K562 (cell line): ENCODE measurements around the gene CPZ. TPM values are rescaled to one million over a fixed set of nuclear protein-coding genes. Genes with fewer than 3 reads are reported as not detected.

ENCODE experiments used
- ATAC-seq: fragments of 200-7000 bp; cut with Tn5 transposase; 3 replicates; pipeline ENCODE4 v1.9.1; 2020; ENCODE audit warnings: moderate library complexity
- BruUV-seq: library from RNA; stranded (reverse); fragments of 400-500 nt; replicated peaks from 2 replicates; lab custom pipeline; 2021; lab: Mats Ljungman, UMichigan
- CTCF ChIA-PET: fragments of 300-600 bp; formaldehyde crosslinking; extraction: SDS; loops from one replicate; lab custom pipeline; 2021; ENCODE audit warnings: low intra/inter-chr PET ratio; lab: Yijun Ruan, JAX
- POLR2A ChIA-PET: fragments of 300-600, 350-650 bp; sonication (Branson Sonifier 250); formaldehyde crosslinking; extraction: SDS; loops from one replicate; lab custom pipeline; 2021; ENCODE audit warnings: antibody characterized with exemption, inconsistent platforms; lab: Yijun Ruan, JAX
- DNase-seq, 4 experiments: peaks; one replicate each; pipeline versions ENCODE4 v3.0.0 to v3.0.0-alpha.2; 2011 to 2018; ENCODE audit warnings: low spot score in 3 of 4, mixed read lengths in 3 of 4; ENCODE audit errors: extremely low read depth in 1 of 4
- FAIRE-seq: peaks from 2 replicates; lab custom pipeline; 2011; peaks lifted over from hg19 to GRCh38; lab: Jason Lieb, UNC
- H2AFZ ChIP-seq: 2 replicates; pipeline ENCODE4 v1.6.0; 2011; ENCODE audit warnings: low read depth, low read length, control low read depth, inconsistent platforms
- H3K27ac ChIP-seq: fragments of 200-600 bp; 3 replicates; pipeline ENCODE4 v1.8.0; 2011; ENCODE audit warnings: low read depth, mild to moderate bottlenecking, control low read depth, inconsistent platforms, low read length, moderate library complexity, mixed read lengths; ENCODE audit errors: extremely low read depth
- H3K27me3 ChIP-seq, 2 experiments: fragments of 300-600 bp in 1 of 2; 2 replicates in 1 of 2; 3 replicates in 1 of 2; pipeline versions ENCODE4 v1.6.0 to v1.8.0; 2011; ENCODE audit warnings: inconsistent platforms in 2 of 2, low read length in 2 of 2, mild to moderate bottlenecking in 1 of 2, mixed read lengths in 1 of 2, moderate library complexity in 1 of 2; ENCODE audit not compliant: control insufficient read depth in 2 of 2, insufficient read depth in 2 of 2
- H3K36me3 ChIP-seq: fragments of 300-600 bp; 3 replicates; pipeline ENCODE4 v1.8.0; 2011; ENCODE audit warnings: mild to moderate bottlenecking, low read length, inconsistent platforms; ENCODE audit not compliant: control insufficient read depth, insufficient read depth
- H3K4me1 ChIP-seq, 2 experiments: fragments of 200-600 bp in 1 of 2; replicated peaks in 1 of 2; 2 replicates in 1 of 2; 3 replicates in 1 of 2; pipeline versions ENCODE4 v1.5.1 to v1.8.0; 2011; ENCODE audit warnings: inconsistent platforms in 2 of 2, low read length in 2 of 2, mild to moderate bottlenecking in 1 of 2, mixed read lengths in 1 of 2, moderate library complexity in 1 of 2; ENCODE audit not compliant: control insufficient read depth in 2 of 2, insufficient read depth in 2 of 2
- H3K4me2 ChIP-seq: 2 replicates; pipeline ENCODE4 v1.6.1; 2011; ENCODE audit warnings: low read length, control low read depth, inconsistent platforms, mixed read lengths; ENCODE audit not compliant: insufficient read depth
- H3K4me3 ChIP-seq: fragments of 200-600 bp; sonication (generic), shearing (Covaris generic); 2 replicates; pipeline ENCODE4 v1.5.1; 2016; ENCODE audit warnings: control low read depth, inconsistent platforms
- H3K79me2 ChIP-seq: fragments of 200-600 bp; 3 replicates; pipeline ENCODE4 v1.8.0; 2011; ENCODE audit warnings: low read length, inconsistent platforms; ENCODE audit not compliant: control insufficient read depth, insufficient read depth
- H3K9ac ChIP-seq, 2 experiments: 2 replicates each; pipeline versions ENCODE4 v1.6.0 to v1.6.1; 2011; ENCODE audit warnings: low read depth in 2 of 2, low read length in 2 of 2, control low read depth in 1 of 2, inconsistent platforms in 1 of 2, mild to moderate bottlenecking in 1 of 2, mixed read lengths in 1 of 2; ENCODE audit not compliant: insufficient read depth in 1 of 2
- H3K9me1 ChIP-seq: one replicate; pipeline ENCODE4 v1.6.0; 2011; ENCODE audit warnings: inconsistent platforms, mild to moderate bottlenecking, low read length, moderate library complexity; ENCODE audit not compliant: control insufficient read depth, insufficient read depth
- H3K9me3 ChIP-seq: replicated peaks from 2 replicates; pipeline ENCODE4 v1.5.1; 2011; ENCODE audit warnings: low read depth, low read length, inconsistent platforms; ENCODE audit not compliant: control insufficient read depth, insufficient read depth
- H4K20me1 ChIP-seq: replicated peaks from 2 replicates; pipeline ENCODE4 v1.6.1; 2011; ENCODE audit warnings: low read length, inconsistent platforms, mixed read lengths; ENCODE audit not compliant: control insufficient read depth, insufficient read depth
- ATF1 ChIP-seq, 2 experiments: fragments of 450-650 bp in 1 of 2; IDR thresholded peaks; 2 replicates each; pipeline ENCODE4 v1.6.1; 2016; ENCODE audit warnings: missing compliant biosample characterization in 1 of 2, missing genetic modification characterization in 1 of 2
- CAMTA2 ChIP-seq: fragments of 250-450 bp; sonication (Bioruptor Pico); conservative IDR thresholded peaks from 2 replicates; pipeline ENCODE4 v1.5.1; 2022
- ETS2 ChIP-seq: IDR thresholded peaks from 2 replicates; pipeline ENCODE4 v1.6.1; 2016; ENCODE audit warnings: borderline replicate concordance, missing genetic modification characterization, mild to moderate bottlenecking, moderate library complexity, missing compliant biosample characterization; ENCODE audit not compliant: poor library complexity, severe bottlenecking
- FOXM1 ChIP-seq, 2 experiments: fragments of 450-650 bp in 1 of 2; sonication (generic) in 1 of 2; formaldehyde crosslinking in 1 of 2; IDR thresholded peaks; 2 replicates each; pipeline versions ENCODE4 v1.6.1 to v1.9.0; 2017 to 2022; ENCODE audit warnings: low read depth in 2 of 2, mild to moderate bottlenecking in 2 of 2, missing genetic modification reagents in 1 of 2, moderate library complexity in 1 of 2
- KDM1A ChIP-seq, 2 experiments: fragments of 450-650 bp; IDR thresholded peaks; 2 replicates each; pipeline ENCODE4 v1.6.1; 2016; ENCODE audit warnings: mild to moderate bottlenecking in 2 of 2
- NFIC ChIP-seq: fragments of 450-650 bp; IDR thresholded peaks from 2 replicates; pipeline ENCODE4 v1.6.1; 2017; ENCODE audit warnings: mild to moderate bottlenecking, inconsistent platforms
- SMARCE1 ChIP-seq: fragments of 450-650 bp; IDR thresholded peaks from 2 replicates; pipeline ENCODE4 v1.7.1; 2016; ENCODE audit warnings: mild to moderate bottlenecking
- TEAD1 ChIP-seq, 2 experiments: fragments of 450-650 bp in 1 of 2; sonication (generic) in 1 of 2; formaldehyde crosslinking; IDR thresholded peaks; 2 replicates each; pipeline versions ENCODE4 v1.4.0 to v1.8.0; 2020 to 2022; ENCODE audit warnings: mild to moderate bottlenecking in 2 of 2, missing genetic modification reagents in 1 of 2
- U2AF1 ChIP-seq: fragments of 200-400 bp; formaldehyde crosslinking; optimal IDR thresholded peaks from 2 replicates; pipeline ENCODE3; 2017; ENCODE audit warnings: mild to moderate bottlenecking, low read depth, low read length, moderate library complexity
- ZNF174 ChIP-seq: fragments of 250-450 bp; sonication (Bioruptor Pico); IDR thresholded peaks from 2 replicates; pipeline ENCODE4 v1.4.0; 2020; ENCODE audit warnings: mild to moderate bottlenecking
- WGBS: fragments of 100-300 bp; shearing (Covaris generic); methylation state at CpG from one replicate; pipeline ENCODE4 v1.1.6; 2016; ENCODE audit warnings: low coverage, mixed read lengths; ENCODE audit not compliant: insufficient coverage; ENCODE audit errors: missing lambda C conversion rate; 5-methylcytosine and 5-hydroxymethylcytosine counted together
- in situ Hi-C: fragments of 300-500 bp; cut with MboI; formaldehyde crosslinking; loops from 4 replicates; pipeline ENCODE4 v1.15.0; 2018; ENCODE audit warnings: inconsistent platforms, mixed read lengths
- intact Hi-C: fragments of 100-400 bp; cut with micrococcal nuclease; formaldehyde crosslinking; loops from 2 replicates; pipeline ENCODE4 v1.14.2; 2022
- polyA plus RNA-seq, 8 experiments: library from polyadenylated mRNA; depleted of rRNA in 4 of 8; stranded (reverse) in 5 of 8; unstranded in 3 of 8; fragments of >200 nt; fragmentation: Nextera tagmentation in 2 of 8; fragmentation: Illumina TruSeq in 1 of 8; extraction: Ambion mirVana in 2 of 8; extraction: Trizol in 1 of 8; gene quantifications; 2 replicates each; pipeline versions ENCODE4 v1.2.1 to v1.2.3, GENCODE V29; 2011 to 2014; ENCODE audit warnings: inconsistent platforms in 1 of 8, missing spikeins in 1 of 8
- total RNA-seq, 7 experiments: library from RNA; depleted of rRNA in 6 of 7; stranded (reverse); fragments of >200 nt in 6 of 7; fragmentation: Illumina TruSeq in 2 of 7; extraction: Trizol in 2 of 7; gene quantifications; 2 replicates each; pipeline versions ENCODE4 v1.2.1 to v1.2.3, GENCODE V29; 2011 to 2021; ENCODE audit warnings: low replicate concordance in 1 of 7
- TF ChIP-seq, protein P1 (sequence below), 2 experiments: fragments of 450-650 bp in 1 of 2; sonication (generic) in 1 of 2; formaldehyde crosslinking in 1 of 2; IDR thresholded peaks in 1 of 2; conservative IDR thresholded peaks in 1 of 2; 2 replicates each; pipeline versions ENCODE4 v1.6.1 to v1.8.1; 2016 to 2023; ENCODE audit warnings: mild to moderate bottlenecking in 2 of 2, moderate library complexity in 2 of 2, inconsistent platforms in 1 of 2, missing genetic modification reagents in 1 of 2
- TF ChIP-seq, protein P2 (sequence below): fragments of 450-650 bp; IDR thresholded peaks from 2 replicates; pipeline ENCODE4 v1.6.1; 2014; ENCODE audit warnings: low read depth, mild to moderate bottlenecking, moderate library complexity, borderline replicate concordance

Gene CPZ
- total and polyA plus RNA-seq, 9 of the 15 experiments (the other 6 are each of a cell fraction or from before 2014, with no cell fraction given), result 0.06 to 2.2 (median 1.2) TPM; not detected in 1

DNA sequence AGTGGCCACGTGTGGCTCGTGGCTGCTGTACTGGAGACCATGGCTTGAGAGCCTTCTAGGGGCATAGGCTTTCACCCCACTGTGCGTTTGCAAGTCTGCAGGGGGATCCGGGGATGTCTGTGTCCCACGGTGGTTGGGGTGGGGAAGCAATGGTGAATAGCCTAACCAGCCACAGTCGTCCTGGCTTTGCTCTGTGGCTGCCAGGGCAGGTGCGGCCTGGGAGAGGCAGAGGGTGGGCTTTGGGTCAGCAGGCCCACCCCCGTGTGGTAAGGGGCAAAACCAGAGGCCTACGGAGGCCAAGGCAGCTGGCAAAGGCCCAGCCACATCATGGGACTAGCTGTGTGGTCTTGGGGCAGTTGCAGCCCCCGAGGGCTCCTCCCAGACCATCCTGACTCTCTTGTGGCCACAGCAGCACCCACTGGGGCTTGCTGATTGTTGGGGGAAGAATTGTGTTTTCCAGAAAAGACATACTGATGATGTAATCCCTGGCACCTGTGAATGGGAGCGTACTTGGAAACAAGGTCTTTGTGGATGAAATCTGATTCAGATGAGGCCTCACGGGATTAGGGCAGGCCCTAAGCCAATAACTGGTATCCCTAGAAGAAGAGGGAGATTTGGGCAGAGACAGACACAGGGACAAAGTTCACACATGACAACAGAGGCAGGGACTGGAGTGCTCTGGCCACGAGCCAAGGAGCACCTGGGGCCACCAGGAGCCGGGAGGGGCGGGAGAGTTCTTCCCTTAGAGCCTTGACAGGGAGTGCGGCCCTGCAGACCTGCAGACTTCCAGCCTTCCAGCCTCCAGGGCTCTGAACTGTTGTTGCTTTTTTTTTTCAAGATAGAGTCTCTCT lies 2.9 kb downstream of the CPZ start:
- DNase-seq, result no peak
- intact Hi-C loops, result no loop called here
- WGBS, result 25% methylated on average over 15 of the region's 16 CpGs
- H4K20me1 ChIP-seq, result peaks cover 10% of the 10 kb centered on the region
- POLR2A ChIA-PET, result no interaction called here
- H3K9me3 ChIP-seq, result no peaks in the 10 kb centered on the region
- H3K9me1 ChIP-seq, result no peaks in the 10 kb centered on the region
- CTCF ChIA-PET, result interaction anchor here (0.7 to 4.4 kb wide), 3 partner anchors 122 to 193 kb away, joined by 3 to 64 read pairs (median 4); no protein-coding TSS in a partner anchor
- H3K36me3 ChIP-seq, result no peaks in the 10 kb centered on the region
- no peaks in the 10 kb centered on the region; the same call in 2 of the 3 replicates for H3K79me2 ChIP-seq
- TF ChIP-seq U2AF1, result no peak
- TF ChIP-seq, protein P1, sequence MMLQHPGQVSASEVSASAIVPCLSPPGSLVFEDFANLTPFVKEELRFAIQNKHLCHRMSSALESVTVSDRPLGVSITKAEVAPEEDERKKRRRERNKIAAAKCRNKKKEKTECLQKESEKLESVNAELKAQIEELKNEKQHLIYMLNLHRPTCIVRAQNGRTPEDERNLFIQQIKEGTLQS (IDR thresholded peaks at IDR 0.05), result 0 out of 2 replicates have a peak, but pooled peaks have one; percentile 16
- TF ChIP-seq, protein P1 (CRISPR knock-in tag; conservative IDR thresholded peaks at IDR 0.05), result no peak
- TF ChIP-seq, protein P2, sequence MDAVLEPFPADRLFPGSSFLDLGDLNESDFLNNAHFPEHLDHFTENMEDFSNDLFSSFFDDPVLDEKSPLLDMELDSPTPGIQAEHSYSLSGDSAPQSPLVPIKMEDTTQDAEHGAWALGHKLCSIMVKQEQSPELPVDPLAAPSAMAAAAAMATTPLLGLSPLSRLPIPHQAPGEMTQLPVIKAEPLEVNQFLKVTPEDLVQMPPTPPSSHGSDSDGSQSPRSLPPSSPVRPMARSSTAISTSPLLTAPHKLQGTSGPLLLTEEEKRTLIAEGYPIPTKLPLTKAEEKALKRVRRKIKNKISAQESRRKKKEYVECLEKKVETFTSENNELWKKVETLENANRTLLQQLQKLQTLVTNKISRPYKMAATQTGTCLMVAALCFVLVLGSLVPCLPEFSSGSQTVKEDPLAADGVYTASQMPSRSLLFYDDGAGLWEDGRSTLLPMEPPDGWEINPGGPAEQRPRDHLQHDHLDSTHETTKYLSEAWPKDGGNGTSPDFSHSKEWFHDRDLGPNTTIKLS, result no peak
- no peak for TF ChIP-seq SMARCE1
- TF ChIP-seq ETS2 (tag), result no peak
- peak; percentile 44; the same call in 1 of the 2 replicates for TF ChIP-seq NFIC
- TF ChIP-seq FOXM1 (IDR thresholded peaks at IDR 0.05; ENCODE audit: low read depth), result no peak
- no peak for TF ChIP-seq FOXM1 (CRISPR knock-in tag; IDR thresholded peaks at IDR 0.05; ENCODE audit: low read depth)
- TF ChIP-seq KDM1A (IDR thresholded peaks at IDR 0.05), result no peak
- TF ChIP-seq ATF1 (CRISPR knock-in tag; IDR thresholded peaks at IDR 0.05), result no peak
- TF ChIP-seq ATF1 (tag; IDR thresholded peaks at IDR 0.05), result no peak
- TF ChIP-seq ZNF174 (CRISPR knock-in tag), result no peak
- no peak for TF ChIP-seq CAMTA2 (CRISPR knock-in tag)
- no peak for TF ChIP-seq TEAD1 (CRISPR knock-in tag; IDR thresholded peaks at IDR 0.05)
- TF ChIP-seq, all 486 proteins: peak for 2
- H3K4me2 ChIP-seq, result no peak overlapping the region
- FAIRE-seq (no peak), ATAC-seq (no peak)
- in situ Hi-C loops, result loop anchor here (5.0 kb wide), 1 partner anchor 133 kb away; no protein-coding TSS in a partner anchor
- H3K27me3 ChIP-seq, result peaks cover 7 to 20% of the 10 kb centered on the region in 2 experiments; a peak in 3 of 5 replicates
- no peak overlapping the region for H3K9ac ChIP-seq
- no peak overlapping the region for H3K4me3 ChIP-seq
- peaks cover 13 to 41% of the 10 kb centered on the region in 2 experiments; a peak in 4 of 5 replicates for H3K4me1 ChIP-seq
- no TSS peak for BruUV-seq
- H2AFZ ChIP-seq, result no peak overlapping the region
- H3K27ac ChIP-seq, result no peak overlapping the region
